H9 (cell line): Measurements from ENCODE around the gene HCFC1. TPM values are rescaled to one million over a fixed set of nuclear protein-coding genes. Genes with fewer than 3 reads are reported as not detected.

ENCODE experiments used
- DNase-seq: peaks from one replicate; pipeline ENCODE4 v3.0.0-alpha.2; 2017
- H2AFZ ChIP-seq: one replicate; pipeline ENCODE4 v1.6.1; 2013; ENCODE audit warnings: mild to moderate bottlenecking, low read length, control low read depth, moderate library complexity
- H2AK5ac ChIP-seq: 2 replicates; pipeline ENCODE4 v1.6.1; 2013; ENCODE audit warnings: low read length, control low read depth, mixed read lengths; ENCODE audit not compliant: insufficient read length
- H2BK120ac ChIP-seq: one replicate; pipeline ENCODE4 v1.6.1; 2013; ENCODE audit warnings: low read depth, mild to moderate bottlenecking, low read length, control low read depth, inconsistent platforms; ENCODE audit not compliant: poor library complexity, severe bottlenecking
- H2BK12ac ChIP-seq: 2 replicates; pipeline ENCODE4 v1.6.1; 2013; ENCODE audit warnings: low read length, control low read depth, mixed read lengths, low read depth; ENCODE audit not compliant: insufficient read length
- H2BK15ac ChIP-seq: 2 replicates; pipeline ENCODE4 v1.6.1; 2013; ENCODE audit warnings: low read depth, low read length, control low read depth
- H2BK20ac ChIP-seq: one replicate; pipeline ENCODE4 v1.6.1; 2013; ENCODE audit warnings: low read depth, mild to moderate bottlenecking, low read length, control low read depth, inconsistent platforms; ENCODE audit not compliant: poor library complexity, severe bottlenecking
- H2BK5ac ChIP-seq: 2 replicates; pipeline ENCODE4 v1.6.1; 2013; ENCODE audit warnings: low read length, control low read depth, mixed read lengths; ENCODE audit not compliant: insufficient read length
- H3K14ac ChIP-seq: 2 replicates; pipeline ENCODE4 v1.6.1; 2013; ENCODE audit warnings: low read length, control low read depth; ENCODE audit not compliant: insufficient read depth
- H3K18ac ChIP-seq: 2 replicates; pipeline ENCODE4 v1.6.1; 2013; ENCODE audit warnings: low read depth, mild to moderate bottlenecking, mixed read lengths, low read length, control low read depth; ENCODE audit not compliant: insufficient read length
- H3K23ac ChIP-seq: 2 replicates; pipeline ENCODE4 v1.6.1; 2013; ENCODE audit warnings: low read length, control low read depth, mixed read lengths, low read depth; ENCODE audit not compliant: insufficient read length
- H3K23me2 ChIP-seq: 2 replicates; pipeline ENCODE4 v1.6.1; 2013; ENCODE audit warnings: low read depth, mild to moderate bottlenecking, mixed read lengths, low read length, control low read depth; ENCODE audit not compliant: insufficient read length, poor library complexity, severe bottlenecking
- H3K27ac ChIP-seq: 2 replicates; pipeline ENCODE4 v1.5.1; 2013; ENCODE audit warnings: low read length, control low read depth, mixed read lengths, low read depth; ENCODE audit not compliant: insufficient read length
- H3K27me3 ChIP-seq: 2 replicates; pipeline ENCODE4 v1.6.1; 2013; ENCODE audit warnings: low read length, control low read depth, inconsistent platforms; ENCODE audit not compliant: insufficient read depth
- H3K4ac ChIP-seq: 2 replicates; pipeline ENCODE4 v1.6.1; 2013; ENCODE audit warnings: low read depth, mild to moderate bottlenecking, control low read depth, inconsistent platforms, low read length, moderate library complexity
- H3K4me1 ChIP-seq: 2 replicates; pipeline ENCODE4 v1.6.1; 2013; ENCODE audit warnings: low read length, control low read depth, inconsistent platforms; ENCODE audit not compliant: insufficient read depth
- H3K4me2 ChIP-seq: 2 replicates; pipeline ENCODE4 v1.6.1; 2013; ENCODE audit warnings: low read length, control low read depth, mixed read lengths; ENCODE audit not compliant: insufficient read length, insufficient read depth
- H3K56ac ChIP-seq: 2 replicates; pipeline ENCODE4 v1.6.1; 2013; ENCODE audit warnings: low read depth, mild to moderate bottlenecking, mixed read lengths, low read length, control low read depth; ENCODE audit not compliant: insufficient read length
- H3K79me1 ChIP-seq: 2 replicates; pipeline ENCODE4 v1.6.1; 2013; ENCODE audit warnings: low read depth, mild to moderate bottlenecking, moderate library complexity, low read length, control low read depth, inconsistent platforms; ENCODE audit not compliant: insufficient read depth, poor library complexity, severe bottlenecking
- H3K79me2 ChIP-seq: 2 replicates; pipeline ENCODE4 v1.6.1; 2013; ENCODE audit warnings: low read length, control low read depth, inconsistent platforms; ENCODE audit not compliant: insufficient read depth
- H3K9ac ChIP-seq: 2 replicates; pipeline ENCODE4 v1.6.1; 2013; ENCODE audit warnings: low read length, control low read depth, mixed read lengths; ENCODE audit not compliant: insufficient read length; ENCODE audit errors: extremely low read depth
- H3K9me3 ChIP-seq: one replicate; pipeline ENCODE4 v1.6.1; 2013; ENCODE audit warnings: low read depth, low read length, inconsistent platforms; ENCODE audit not compliant: control insufficient read depth
- H3T11ph ChIP-seq: one replicate; pipeline ENCODE4 v1.6.1; 2013; ENCODE audit warnings: mild to moderate bottlenecking, low read length, control low read depth, inconsistent platforms
- H4K20me1 ChIP-seq: one replicate; pipeline ENCODE4 v1.6.1; 2013; ENCODE audit not compliant: control insufficient read depth, insufficient read length, insufficient read depth
- H4K5ac ChIP-seq: 2 replicates; pipeline ENCODE4 v1.6.1; 2013; ENCODE audit warnings: low read depth, mild to moderate bottlenecking, mixed read lengths, low read length, control low read depth; ENCODE audit not compliant: insufficient read length
- H4K8ac ChIP-seq: replicated peaks from 2 replicates; pipeline ENCODE4 v1.6.1; 2013; ENCODE audit warnings: low read length, control low read depth, mixed read lengths, low read depth; ENCODE audit not compliant: insufficient read length
- H4K91ac ChIP-seq: 2 replicates; pipeline ENCODE4 v1.6.1; 2013; ENCODE audit warnings: low read depth, mild to moderate bottlenecking, moderate library complexity, mixed read lengths, low read length, control low read depth; ENCODE audit not compliant: insufficient read length
- H3K27ac Mint-ChIP-seq, 3 experiments: 2 replicates in 2 of 3; 3 replicates in 1 of 3; pipeline ENCODE4 v1.8.0; 2020 to 2021; ENCODE audit warnings: mixed read lengths in 3 of 3, mild to moderate bottlenecking in 1 of 3, moderate library complexity in 1 of 3
- H3K27me3 Mint-ChIP-seq: 2 replicates; pipeline ENCODE4 v1.8.0; 2021; ENCODE audit warnings: low read depth, mild to moderate bottlenecking, moderate library complexity, mixed read lengths
- H3K36me3 Mint-ChIP-seq, 3 experiments: 2 replicates in 2 of 3; 3 replicates in 1 of 3; pipeline ENCODE4 v1.8.0; 2020 to 2021; ENCODE audit warnings: low read depth in 3 of 3, mixed read lengths in 3 of 3; ENCODE audit not compliant: insufficient read depth in 1 of 3
- H3K4me1 Mint-ChIP-seq, 2 experiments: 2 replicates each; pipeline ENCODE4 v1.8.0; 2020; ENCODE audit warnings: mixed read lengths in 2 of 2
- H3K4me3 Mint-ChIP-seq, 2 experiments: 2 replicates in 1 of 2; 3 replicates in 1 of 2; pipeline ENCODE4 v1.8.0; 2020 to 2021; ENCODE audit warnings: mild to moderate bottlenecking in 2 of 2, mixed read lengths in 2 of 2, moderate library complexity in 1 of 2
- H3K9me3 Mint-ChIP-seq, 2 experiments: 2 replicates in 1 of 2; 3 replicates in 1 of 2; pipeline ENCODE4 v1.8.0; 2020; ENCODE audit warnings: mild to moderate bottlenecking in 2 of 2, mixed read lengths in 2 of 2, moderate library complexity in 1 of 2
- CTCF ChIP-seq: fragments of 200-600 bp; sonication (generic); conservative IDR thresholded peaks from 3 replicates; pipeline ENCODE4 v1.8.0; 2021; ENCODE audit warnings: antibody characterized with exemption, mild to moderate bottlenecking
- WGBS: extraction: QIAGEN DNeasy Blood & Tissue Kit; methylation state at CpG from one replicate; pipeline ENCODE4 v1.1.7; 2013; ENCODE audit warnings: missing lambda C conversion rate, low lambda C conversion rate, mixed read lengths; ENCODE audit not compliant: insufficient read length; ENCODE audit errors: extremely low coverage; 5-methylcytosine and 5-hydroxymethylcytosine counted together
- long read RNA-seq: library from polyadenylated mRNA; unstranded; transcript quantifications from one replicate; pipeline ENCODE4 v2.0.0, GENCODE V29; 2020
- total RNA-seq: library from RNA; stranded (reverse); gene quantifications from 2 replicates; pipeline ENCODE4 v1.2.1, GENCODE V29; 2021

Gene HCFC1
- total RNA-seq = 137 and 144 TPM in 2 replicates
- long read RNA-seq, partial matches to known transcripts = 33 of 67 reads
- long read RNA-seq, other reads (novel, unspliced or antisense) = 33 of 67 reads

- peaks cover 18% of the 10 kb centered on the region for H3K23me2 ChIP-seq
- Mint-ChIP-seq H3K4me3 (peak within 1 kb of the TSS; percentile 100), H3K27me3 (no peaks in the 10 kb centered on the region), H3K4me1 (peaks cover 33 to 45% of the 10 kb centered on the region in 2 experiments), H3K27ac (peak within 1 kb of the TSS; percentile 100), H3K36me3 (peaks cover 8 to 22% (median 11%) of the 10 kb centered on the region in 3 experiments), H3K9me3 (peaks cover 4 to 6% of the 10 kb centered on the region in 2 experiments; a peak in 3 of 5 replicates)
- peak within 1 kb of the TSS; percentile 83 for H3K56ac ChIP-seq
- peak within 1 kb of the TSS; percentile 41 for H2BK12ac ChIP-seq
- peak within 1 kb of the TSS; percentile 88; the same call in 1 of the 2 replicates for H3K4ac ChIP-seq
- no peaks in the 10 kb centered on the region for H3K79me1 ChIP-seq
- H2BK20ac ChIP-seq = no peak within 1 kb of the TSS
- H3K18ac ChIP-seq = peak within 1 kb of the TSS; percentile 100
- H2AFZ ChIP-seq = no peak within 1 kb of the TSS
- H3K27me3 ChIP-seq = no peaks in the 10 kb centered on the region
- H3K79me2 ChIP-seq = peaks cover 30% of the 10 kb centered on the region; the same call in 1 of the 2 replicates
- peak within 1 kb of the TSS; percentile 88 for H4K5ac ChIP-seq
- peak within 1 kb of the TSS; percentile 94 for H3K27ac ChIP-seq
- H2BK5ac ChIP-seq = peak within 1 kb of the TSS; percentile 94
- H3K23ac ChIP-seq = no peak within 1 kb of the TSS
- no peak within 1 kb of the TSS for H4K8ac ChIP-seq
- H3K9me3 ChIP-seq = no peaks in the 10 kb centered on the region
- peak within 1 kb of the TSS; percentile 99 for H3K9ac ChIP-seq
- no peak within 1 kb of the TSS for H3T11ph ChIP-seq
- peak within 1 kb of the TSS; percentile 98 for H2BK120ac ChIP-seq
- H3K4me2 ChIP-seq = peak within 1 kb of the TSS; percentile 80
- peaks cover 4% of the 10 kb centered on the region; the same call in 1 of the 2 replicates for H3K4me1 ChIP-seq
- no peak within 1 kb of the TSS; the same call in 1 of the 2 replicates for H2BK15ac ChIP-seq
- no peak for TF ChIP-seq CTCF
- H3K14ac ChIP-seq = peak within 1 kb of the TSS; percentile 100
- DNase-seq = peak; percentile 86
- no peaks in the 10 kb centered on the region for H4K20me1 ChIP-seq
- no peak within 1 kb of the TSS for H2AK5ac ChIP-seq
- H4K91ac ChIP-seq = peak within 1 kb of the TSS; percentile 81
- no CpG with 5 or more reads among the region's 96 CpGs for WGBS
Measured at GRCh38 chrX:153971450-153972367, at the start of gene HCFC1. Gene HCFC1, minus strand, starts transcription at chrX:153971818. Its CDS starts 978 bp downstream, at chrX:153970840.
